Right renal cortex interstitium (tissue), 3 donors: ENCODE measurements around the gene PLXNA3. TPM values are rescaled to one million over a fixed set of nuclear protein-coding genes. Genes with fewer than 3 reads are reported as not detected.

Experiments used
- DNase-seq, 3 donors: peaks; one replicate each; pipeline ENCODE4 v3.0.0-alpha.2; 2013; ENCODE audit warnings: low read depth in 3 of 3, low spot score in 2 of 3
- polyA plus RNA-seq, 3 donors: library from polyadenylated mRNA; unstranded; fragments of 120-200 nt; gene quantifications; one replicate each; pipeline ENCODE4 v1.2.1, GENCODE V29; 2013; ENCODE audit not compliant: insufficient read length in 3 of 3

The PLXNA3 gene
- polyA plus RNA-seq, 3 donors: 33.5 to 40.7 (median 38.1) TPM

DNA sequence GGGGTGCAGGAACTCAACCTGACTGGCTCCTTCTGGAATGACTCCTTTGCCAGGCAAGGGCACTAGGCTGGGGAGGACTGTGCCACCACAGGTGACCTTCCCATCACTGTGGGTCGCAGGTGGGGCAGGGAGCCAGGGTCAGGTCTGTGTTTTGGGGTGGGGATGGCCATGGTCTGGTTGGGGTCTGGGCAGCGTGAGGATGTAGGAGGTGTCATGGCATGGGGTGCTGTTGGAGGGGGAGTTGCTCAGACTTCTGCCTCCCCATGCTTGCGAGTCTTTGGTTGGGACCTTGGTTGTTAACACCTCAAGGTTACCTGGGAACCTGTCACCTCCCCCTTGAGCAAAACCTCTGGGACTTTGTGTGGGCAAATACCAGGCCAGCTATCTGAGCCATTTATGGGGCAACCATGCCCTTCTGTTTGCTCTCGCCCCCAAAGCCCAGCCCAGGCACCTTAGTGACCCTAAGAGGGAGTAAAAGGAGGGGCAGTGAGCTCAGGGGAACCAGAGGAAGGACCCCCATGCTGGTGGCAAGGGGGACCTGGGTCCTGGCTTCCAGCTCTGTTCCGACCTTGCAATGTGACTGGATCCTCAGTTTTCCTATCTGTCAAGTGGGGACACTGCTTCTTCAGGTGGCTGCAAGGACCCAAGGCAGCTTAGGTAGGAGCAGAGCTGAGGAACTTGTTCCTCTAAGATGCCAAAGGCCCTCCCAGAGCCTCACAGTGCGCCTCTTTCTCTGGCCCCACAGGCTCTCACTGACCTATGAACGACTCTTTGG lies 23.5 kb upstream of the PLXNA3 start:
- no peak for DNase-seq

DNA sequence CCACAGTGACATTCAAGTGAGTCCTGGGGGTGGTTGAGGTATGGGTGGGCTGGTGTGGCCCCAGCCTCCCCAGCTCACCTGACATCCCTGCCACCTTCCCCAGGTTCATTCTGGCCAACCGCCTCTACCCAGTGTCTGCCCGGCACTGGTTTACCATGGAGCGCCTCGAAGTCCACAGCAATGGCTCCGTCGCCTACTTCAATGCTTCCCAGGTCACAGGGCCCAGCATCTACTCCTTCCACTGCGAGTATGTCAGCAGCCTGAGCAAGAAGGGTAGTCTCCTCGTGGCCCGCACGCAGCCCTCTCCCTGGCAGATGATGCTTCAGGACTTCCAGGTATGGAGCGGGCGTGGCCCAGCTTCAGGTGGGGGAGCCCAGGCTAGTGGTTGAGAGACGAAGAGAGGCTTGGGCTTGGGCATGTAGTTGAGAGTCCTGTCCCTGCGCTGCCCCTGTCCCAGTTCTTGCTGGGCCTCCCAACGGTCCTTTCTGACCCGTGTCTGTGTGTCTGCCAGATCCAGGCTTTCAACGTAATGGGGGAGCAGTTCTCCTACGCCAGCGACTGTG lies 22.8 kb upstream of the PLXNA3 start:
- DNase-seq: no peak

DNA sequence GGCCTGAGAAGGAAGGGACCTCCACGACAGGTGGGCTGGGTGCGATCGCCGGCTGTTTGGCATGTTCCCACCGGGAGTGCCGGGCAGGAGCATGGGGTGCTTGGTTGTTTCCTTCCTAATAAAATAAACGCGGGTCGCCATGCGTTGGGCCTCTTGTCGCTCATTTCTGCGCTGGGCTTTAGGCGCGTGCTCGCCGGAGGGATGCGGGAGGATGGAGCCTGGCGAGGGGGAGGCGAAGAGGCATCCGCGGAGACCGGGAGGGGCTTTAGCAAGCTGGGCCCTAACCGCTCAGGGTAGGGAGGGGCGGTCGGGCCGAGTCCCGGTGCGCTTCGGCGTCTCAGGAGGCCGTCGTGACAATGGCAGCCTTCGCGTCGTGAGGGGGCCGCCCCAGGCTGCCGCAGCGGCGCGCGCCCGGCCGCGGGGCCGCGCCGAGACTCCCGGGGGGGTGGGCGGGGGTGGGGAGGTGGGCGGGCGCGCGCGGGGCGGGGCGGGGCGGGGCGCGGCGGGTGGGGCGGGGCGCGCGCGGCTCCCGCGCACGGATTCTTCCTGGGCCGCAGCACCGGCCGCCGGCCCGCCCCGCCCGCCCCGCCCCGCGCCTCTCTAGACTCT lies 21.6 kb upstream of the PLXNA3 start:
- no peak for DNase-seq

DNA sequence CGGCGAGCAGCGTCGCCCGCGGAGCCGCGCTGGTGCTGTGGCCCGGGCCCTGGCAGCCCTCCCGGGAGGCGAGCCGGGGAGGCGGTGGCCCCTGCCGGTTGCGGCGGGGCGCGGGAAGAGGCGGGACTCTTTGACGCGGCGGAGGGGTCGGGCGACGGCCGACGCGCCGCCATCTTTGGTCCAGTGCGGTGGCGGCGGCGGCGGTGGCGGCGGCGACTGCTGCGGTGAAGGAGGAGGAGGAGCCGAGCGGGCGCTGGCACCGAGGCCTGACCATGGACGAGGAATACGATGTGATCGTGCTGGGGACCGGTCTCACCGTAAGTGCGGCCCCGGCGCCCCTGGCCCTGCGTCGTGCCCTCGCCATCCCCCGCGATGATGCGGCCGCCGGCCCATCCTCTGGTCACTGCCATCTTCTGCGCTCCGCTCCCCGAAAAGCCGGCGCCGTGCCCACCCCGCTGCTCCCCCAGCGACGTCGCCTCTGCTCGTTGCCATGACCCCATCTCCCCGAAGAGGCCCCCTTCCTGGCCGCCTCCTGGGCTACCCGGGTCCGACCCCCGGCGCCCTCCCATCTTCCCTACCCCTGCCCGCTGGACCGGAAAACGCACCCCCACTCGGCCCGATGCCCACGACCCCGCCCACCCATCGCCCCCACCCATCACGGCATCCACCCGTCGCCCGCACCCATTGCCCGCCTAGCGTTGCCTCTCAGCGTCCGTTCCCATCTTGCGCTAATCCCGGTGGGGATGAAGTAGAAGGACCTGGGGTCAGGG lies 20.9 kb upstream of the PLXNA3 start, which contains the start of gene GDI1:
GDI1 (plus strand) TSS at position 172 of the 770 bp plus-strand sequence; CDS start at position 273, 101 bp downstream.
- no peak for DNase-seq

DNA sequence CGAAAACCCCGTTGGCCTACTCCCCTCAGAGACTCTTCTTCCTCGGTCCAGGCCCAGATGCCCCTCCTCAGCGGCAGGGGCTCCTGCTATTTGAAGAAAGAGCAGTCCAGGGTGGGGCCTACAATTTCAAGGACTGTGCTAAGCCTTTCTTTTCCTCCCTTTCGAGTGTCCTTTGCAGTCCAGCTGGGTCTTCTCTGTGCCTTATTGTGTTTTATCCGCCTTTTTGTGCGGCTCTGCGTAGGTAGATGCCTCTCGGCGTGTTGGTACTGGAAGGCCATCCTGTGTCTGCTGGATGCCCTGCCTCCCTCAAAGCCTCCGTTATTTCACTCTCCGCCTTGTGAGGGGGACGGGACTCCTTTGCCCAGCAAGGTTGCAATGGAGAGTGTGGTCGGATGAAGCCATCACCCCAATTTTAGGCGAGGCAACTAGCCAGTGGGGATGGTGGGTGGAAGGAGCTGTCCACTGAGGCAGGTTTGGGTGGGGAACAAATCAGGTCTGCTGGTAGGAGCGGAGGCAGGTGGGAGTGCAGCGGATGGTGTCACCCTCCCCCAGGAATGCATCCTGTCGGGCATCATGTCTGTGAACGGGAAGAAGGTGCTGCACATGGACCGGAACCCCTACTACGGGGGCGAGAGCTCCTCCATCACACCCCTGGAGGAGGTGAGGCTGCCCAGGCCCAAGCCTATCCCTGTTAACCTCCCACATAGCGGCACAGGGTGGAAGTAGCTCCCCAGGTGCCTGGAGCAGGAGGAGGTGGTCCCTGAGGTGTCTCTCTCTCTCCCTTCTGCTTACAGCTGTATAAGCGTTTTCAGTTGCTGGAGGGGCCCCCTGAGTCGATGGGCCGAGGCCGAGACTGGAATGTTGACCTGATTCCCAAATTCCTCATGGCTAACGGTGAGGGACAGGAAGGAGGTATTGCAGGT lies 19.8 kb upstream of the PLXNA3 start:
- no peak for DNase-seq

DNA sequence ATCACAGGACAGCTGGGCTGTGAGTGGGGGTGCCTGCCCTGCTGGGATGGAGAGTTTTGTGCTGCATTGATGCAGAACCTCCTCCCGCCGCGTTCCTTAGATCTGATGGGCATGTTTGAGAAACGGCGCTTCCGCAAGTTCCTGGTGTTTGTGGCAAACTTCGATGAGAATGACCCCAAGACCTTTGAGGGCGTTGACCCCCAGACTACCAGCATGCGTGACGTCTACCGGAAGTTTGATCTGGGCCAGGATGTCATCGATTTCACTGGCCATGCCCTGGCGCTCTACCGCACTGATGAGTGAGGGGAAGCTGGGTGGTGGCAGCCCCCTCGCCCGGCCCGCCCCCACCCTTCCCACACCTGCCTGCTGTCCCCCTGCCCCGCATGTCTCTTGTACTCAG lies 18.2 kb upstream of the PLXNA3 start:
- no peak for DNase-seq

DNA sequence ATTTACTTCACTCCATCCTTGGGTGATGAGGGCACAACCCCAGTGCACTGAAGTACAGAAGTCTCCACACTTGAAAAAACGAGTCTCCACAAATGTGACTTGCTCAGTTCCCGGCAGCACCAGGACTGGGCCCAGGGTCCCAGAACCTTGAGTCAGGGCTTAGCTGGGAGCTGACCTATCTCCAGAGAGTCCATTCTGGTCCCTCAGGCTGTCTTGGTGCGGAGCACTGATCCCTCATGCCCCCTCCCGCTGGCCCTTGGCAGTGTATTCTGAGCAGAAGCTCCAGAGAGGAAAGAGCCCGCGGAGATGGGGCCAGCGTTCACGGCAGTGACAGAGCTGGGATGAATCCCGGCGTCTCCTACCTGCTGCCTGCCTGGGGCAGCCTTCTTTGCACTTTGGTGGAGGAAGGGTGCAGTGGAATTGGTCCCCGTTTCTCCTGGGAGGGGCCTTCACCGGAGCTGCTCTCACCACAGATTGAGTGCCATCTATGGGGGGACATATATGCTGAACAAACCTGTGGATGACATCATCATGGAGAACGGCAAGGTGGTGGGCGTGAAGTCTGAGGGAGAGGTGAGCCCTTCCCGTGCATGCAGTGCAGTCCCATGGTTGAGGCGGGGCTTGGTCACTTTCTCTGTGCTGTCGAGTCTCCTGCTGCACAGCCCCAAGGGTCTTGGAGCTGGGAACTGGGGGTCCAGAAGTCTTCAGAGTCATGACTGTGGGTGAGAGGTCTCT lies 17.3 kb upstream of the PLXNA3 start:
- DNase-seq: no peak

DNA sequence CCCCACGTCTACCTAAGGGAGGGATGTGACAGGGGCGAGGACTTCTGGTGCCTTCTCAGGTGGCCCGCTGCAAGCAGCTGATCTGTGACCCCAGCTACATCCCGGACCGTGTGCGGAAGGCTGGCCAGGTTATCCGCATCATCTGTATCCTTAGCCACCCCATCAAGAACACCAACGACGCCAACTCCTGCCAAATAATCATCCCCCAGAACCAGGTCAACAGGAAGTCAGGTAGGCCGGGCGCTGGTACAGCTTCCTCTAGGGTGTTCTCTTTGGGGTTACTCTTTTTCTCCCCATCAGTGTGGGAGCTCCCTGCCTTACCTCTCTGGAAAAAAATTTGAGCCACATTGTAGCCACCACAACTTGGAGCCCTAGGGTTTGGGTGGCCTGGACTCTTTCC lies 16.5 kb upstream of the PLXNA3 start:
- no peak for DNase-seq

DNA sequence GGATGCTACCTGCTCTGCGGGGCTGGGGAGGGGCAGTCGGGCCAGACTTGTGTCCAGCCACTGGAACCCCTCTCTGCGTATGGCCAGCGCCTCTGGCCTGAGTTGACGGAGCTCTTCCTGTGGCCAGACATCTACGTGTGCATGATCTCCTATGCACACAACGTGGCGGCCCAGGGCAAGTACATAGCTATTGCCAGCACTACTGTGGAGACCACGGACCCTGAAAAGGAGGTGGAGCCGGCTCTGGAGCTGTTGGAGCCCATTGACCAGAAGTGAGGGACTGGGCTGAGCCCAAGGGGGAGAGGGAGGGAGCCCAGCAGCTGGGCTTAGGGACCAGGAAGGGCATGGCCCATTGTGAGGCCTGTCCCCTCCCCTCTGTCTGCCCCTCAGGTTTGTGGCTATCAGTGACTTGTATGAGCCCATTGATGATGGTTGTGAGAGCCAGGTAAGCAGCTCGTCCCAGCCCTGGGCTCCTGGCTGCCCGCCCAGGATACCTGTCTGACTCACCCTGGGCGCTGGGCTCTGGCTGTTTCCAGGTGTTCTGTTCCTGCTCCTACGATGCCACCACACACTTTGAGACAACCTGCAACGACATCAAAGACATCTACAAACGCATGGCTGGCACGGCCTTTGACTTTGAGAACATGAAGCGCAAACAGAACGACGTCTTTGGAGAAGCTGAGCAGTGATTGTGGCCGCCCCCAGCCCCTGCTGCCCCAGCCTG lies 15.9 kb upstream of the PLXNA3 start:
- no peak for DNase-seq

DNA sequence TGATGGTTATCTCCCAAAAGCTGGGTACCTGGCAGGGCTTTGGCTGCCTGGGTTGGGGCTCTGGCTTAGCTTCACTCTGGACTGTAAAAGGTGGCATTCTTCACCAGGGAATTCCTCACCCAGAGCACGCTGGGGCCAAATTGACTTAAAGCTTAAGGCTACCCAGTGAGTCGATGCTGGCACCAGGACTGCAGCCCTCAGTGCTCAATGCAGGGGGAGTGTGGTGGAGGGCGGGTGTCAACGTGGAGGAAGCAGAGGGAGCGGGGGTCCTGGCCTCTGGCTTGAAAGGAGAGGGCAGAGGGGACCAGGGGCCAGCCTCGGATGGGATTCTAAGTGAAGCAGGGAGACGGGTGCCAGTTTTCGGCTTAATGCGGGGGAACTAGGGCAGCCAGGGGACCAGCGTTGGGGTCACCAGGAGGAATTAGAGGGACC lies 14.6 kb upstream of the PLXNA3 start:
- DNase-seq: no peak

DNA sequence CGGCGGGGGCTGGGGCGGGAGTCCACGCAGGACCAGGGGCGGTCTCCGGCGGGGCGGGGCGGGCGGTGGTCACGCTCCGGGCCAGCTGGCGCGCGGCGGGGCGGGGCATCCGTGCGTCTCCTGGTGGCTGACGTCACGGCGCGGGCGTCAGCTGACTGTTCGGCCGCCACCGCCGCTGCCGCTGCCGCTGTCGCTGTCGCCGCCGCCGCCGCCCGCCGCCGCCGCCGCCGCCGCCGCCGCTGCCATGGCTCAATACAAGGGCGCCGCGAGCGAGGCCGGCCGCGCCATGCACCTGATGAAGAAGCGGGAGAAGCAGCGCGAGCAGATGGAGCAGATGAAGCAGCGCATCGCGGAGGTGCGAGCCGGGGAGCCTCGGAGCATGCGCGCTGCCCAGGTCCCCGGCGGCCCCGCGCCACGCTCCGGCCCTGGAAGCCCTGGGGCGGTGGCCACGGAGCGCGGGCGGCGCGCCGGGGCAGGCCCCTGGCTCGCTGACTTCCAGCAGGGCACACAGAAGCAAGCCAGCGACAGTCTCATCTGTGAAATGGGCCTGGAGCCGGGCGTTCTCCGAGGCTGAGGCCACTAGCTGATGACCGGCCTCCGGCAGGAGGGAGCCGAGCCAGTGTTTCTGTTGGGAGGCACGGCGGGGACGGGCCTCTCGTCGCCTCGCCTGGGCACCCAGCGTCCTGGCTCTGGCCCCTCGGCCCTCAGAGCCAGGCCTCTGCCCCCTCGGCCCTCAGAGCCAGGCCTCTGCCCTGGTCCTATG lies 13.9 kb upstream of the PLXNA3 start, which contains the start of gene FAM50A:
FAM50A (plus strand) TSS at position 150 of the 763 bp plus-strand sequence; CDS start at position 245, 95 bp downstream.
- DNase-seq: no peak

DNA sequence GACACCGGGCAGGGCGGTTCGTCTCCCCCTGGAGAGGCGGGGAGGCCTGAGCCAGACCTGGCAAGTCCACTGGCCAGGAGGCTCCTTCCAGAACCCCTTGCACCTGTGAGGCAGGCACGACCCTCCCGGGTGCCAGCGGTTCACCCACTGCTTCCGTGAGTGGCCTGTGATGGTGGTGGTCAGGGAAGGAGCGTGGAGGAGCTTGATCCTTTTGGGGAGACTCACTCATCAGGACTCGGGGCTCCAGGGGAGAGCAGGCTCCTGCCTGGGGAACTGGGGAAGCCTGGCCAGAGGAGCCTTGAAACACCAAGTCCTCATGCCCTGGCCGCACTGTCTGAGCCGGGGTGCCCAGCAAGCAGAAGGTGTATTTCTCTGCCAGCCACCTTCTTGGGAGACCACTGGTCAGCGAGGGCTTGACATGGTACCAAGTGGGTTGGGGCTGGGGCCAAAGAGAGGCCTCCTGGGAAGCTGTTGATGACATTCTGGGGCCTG lies 13.3 kb upstream of the PLXNA3 start:
- no peak for DNase-seq

DNA sequence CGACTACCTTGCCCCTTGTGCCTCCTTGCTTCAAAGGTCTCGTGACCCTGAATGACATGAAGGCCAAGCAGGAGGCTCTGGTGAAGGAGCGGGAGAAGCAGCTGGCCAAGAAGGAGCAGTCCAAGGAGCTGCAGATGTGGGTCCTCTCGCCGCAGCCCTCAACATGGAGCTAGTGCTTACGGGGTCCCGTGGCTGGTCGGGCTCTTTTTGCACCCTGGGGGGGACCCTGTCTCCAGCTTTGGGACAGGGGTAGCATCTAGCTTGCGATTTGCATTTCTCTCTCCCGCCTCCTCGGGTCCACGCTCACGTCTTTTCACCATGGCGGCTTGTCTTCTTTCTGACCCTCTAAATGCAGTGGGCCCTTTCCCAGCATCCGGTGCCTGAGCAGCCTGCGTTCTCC lies 12.3 kb upstream of the PLXNA3 start:
- no peak for DNase-seq

DNA sequence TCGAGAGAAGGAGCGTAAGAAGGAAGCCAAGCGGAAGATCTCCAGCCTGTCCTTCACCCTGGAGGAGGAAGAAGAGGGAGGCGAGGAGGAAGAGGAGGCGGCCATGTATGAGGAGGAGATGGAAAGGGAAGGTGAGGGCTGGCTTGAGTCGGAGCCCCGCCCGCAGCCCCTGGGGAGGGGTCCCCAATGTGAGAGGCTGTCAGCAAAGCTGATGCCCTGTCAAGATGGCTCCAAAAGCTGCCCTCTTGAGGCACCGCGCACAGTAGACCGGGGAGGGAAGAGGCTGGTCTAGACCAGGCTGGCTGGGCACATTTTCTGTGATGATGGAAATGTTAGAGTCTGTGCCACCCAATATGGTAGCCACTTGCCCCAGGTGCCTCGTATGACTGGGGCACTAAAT lies 11.7 kb upstream of the PLXNA3 start:
- no peak for DNase-seq

DNA sequence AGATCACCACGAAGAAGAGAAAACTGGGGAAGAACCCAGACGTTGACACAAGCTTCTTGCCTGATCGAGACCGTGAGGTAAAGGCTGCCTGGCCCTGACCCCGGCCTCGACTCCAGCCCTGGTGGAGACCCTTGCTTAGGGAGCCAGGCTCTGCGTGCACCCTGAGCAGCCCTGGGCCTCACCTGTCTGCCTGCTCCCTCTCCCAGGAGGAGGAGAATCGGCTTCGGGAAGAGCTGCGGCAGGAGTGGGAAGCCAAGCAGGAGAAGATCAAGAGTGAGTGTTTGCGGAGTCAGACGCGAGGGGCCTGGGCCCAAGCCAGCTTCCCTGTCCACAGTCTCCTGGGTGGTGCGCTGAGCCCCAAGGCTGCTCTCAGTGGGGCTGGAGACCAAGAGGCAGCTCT lies 9.6 kb upstream of the PLXNA3 start:
- no peak for DNase-seq

DNA sequence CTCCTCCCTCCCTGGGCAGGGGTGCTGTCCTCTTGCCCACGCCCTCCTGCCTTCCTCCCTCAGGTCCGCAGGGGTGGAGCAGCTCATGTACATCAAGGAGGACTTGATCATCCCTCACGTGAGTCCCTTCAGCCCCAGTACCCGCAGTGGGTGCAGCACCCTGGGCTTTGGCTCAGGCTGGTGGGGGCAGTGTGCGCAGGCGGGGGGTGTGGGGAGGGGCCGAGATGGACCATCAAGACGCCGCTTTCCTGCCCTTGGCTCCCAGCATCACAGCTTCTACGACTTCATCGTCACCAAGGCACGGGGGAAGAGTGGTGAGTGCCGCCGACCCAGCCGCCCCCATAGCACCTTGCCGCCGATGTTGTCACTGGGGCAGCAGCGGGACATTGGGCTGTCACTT lies 8.5 kb upstream of the PLXNA3 start:
- DNase-seq: no peak

DNA sequence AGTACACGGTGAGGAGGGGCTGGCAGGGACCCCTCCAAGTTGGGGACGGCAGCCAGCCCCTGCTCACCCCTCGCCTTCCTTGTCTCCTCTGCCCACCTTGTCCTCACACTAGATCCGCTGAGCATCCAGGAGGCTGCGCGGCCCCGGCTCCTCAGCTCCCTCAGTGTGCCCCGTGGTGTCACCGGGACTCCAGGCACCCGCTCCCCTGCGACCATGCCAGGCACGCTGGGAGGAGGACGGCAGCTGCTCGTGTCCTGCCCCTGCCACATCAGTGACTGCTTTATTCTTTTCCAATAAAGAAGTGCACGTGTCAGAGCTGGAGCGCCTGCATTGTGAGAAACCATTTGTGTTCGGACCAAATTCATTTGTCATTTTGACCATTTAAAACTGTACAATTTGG lies 7.8 kb upstream of the PLXNA3 start:
- DNase-seq: no peak

DNA sequence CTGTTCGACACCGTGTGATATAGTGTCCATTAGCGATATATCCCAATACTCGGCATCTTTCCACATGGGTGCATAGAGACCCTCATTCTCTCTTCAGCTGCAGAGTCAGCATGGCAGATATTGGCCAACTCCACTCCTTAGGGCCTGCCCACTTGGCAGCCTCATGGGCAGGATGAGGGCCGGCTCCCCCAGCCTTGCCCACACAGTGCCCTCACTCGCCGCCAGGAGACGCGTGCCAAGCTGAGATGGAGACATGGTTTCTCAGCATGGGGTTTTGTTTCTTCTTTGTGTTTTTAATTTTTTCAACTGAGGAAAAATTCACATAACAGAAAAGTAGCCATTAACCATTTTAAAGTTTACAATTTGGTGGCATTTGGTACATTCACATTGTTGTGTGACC lies 5.3 kb upstream of the PLXNA3 start:
- DNase-seq: no peak
